H4 (cell line): ENCODE data around the gene NANOGP8. TPM values are rescaled to one million over a fixed set of nuclear protein-coding genes. Genes with fewer than 3 reads are reported as not detected.
A peak's percentile ranks its signal among the peaks of the same experiment; 100 is the strongest.
"Not testable (repeated sequence)": the region's sequence is repeated elsewhere in the genome, so short reads cannot be mapped to it uniquely, and the experiment has no call there.

Experiments used
- DNase-seq: peaks from one replicate; pipeline ENCODE4 v3.0.0-alpha.2; 2015; ENCODE audit warnings: low spot score
- total RNA-seq: library from RNA; depleted of rRNA; stranded (reverse); fragments of >200 nt; shearing (Covaris generic); gene quantifications from 2 replicates; pipeline ENCODE4 v1.2.3, GENCODE V29; 2014

NANOGP8 gene
- total RNA-seq, 1 experiment from 2014 or later = not detected

GRCh38 chr15:35095941-35096340 lies 10.8 kb upstream of the NANOGP8 start:
- no peak for DNase-seq

GRCh38 chr15:35092846-35093245 lies 7.8 kb upstream of the NANOGP8 start:
- DNase-seq = no peak

GRCh38 chr15:35092311-35092710 lies 7.2 kb upstream of the NANOGP8 start:
- no peak for DNase-seq

DNA sequence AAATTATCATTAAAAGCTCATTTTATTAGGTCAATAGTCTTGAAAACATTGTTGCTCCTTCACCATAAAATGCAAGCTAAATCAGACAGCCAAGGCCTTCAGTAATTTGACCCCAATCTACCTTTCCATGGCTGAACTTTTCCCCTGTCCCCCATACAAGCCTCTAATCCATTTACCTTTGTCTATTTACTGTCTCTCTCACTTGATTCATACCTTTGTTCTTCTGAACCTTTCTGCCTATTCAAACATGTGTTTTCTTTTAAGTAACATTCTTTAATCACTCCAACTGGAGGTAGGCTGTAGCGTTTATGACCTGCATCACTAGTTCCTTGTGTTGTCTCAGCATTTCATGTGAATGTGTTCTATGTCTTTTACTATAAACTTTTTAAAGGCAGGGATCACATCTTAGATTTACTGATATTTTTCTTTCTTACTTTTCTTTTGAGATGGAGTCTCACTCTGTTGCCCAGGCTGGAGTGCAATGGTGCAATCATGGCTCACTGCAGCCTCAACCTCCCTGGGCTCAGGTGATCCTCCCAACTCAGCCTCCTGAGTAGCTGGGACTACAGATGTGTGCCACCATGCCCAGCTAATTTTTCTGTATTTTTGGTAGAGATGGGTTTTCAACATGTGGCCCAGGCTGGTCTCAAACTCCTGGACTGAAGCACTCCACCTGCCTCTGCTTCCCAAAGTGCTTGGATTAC lies 5.2 kb upstream of the NANOGP8 start:
- no peak for DNase-seq

DNA sequence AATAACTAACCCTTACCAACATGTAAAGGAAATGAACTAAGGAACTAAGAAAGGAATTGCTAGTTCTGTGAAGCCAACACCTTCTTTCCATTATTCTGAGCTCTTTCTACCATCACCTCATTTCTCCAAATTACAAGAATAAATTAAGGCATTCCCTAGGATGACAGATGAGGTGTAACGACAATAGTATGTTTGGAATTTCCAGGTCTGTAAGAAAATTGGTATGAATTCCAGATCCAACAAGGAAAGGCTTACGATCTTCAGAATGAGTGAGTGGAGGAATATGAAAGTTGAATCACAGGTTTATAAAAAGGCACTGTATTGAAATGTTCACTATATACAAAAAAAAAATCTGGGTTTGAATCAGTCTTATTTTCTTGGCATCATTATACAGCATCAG lies 4.5 kb upstream of the NANOGP8 start:
- DNase-seq = no peak

- no peak for DNase-seq
These were observed 3.2 kb upstream of the NANOGP8 start for GRCh38 chr15:35088329-35088728.

DNA sequence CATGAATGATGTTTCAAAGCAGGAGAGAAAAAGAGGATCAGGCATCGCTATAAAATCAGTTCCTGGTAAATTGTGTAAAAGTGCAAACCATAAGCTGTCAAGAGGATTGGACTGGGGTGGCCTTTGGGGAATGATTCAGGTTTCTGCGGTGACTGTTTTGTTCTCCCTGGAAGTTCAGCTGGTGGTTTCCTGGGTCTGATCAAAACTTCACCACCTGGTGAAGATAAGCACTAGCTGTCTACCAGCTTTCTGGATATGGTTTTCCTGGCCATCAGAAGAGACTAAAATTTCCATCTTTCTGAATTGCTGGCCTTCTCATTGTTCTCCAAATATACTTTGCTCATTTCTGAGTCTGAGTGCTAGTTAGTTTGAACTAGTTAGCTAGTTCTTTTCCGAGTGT lies 2.7 kb upstream of the NANOGP8 start:
- DNase-seq = no peak

DNA sequence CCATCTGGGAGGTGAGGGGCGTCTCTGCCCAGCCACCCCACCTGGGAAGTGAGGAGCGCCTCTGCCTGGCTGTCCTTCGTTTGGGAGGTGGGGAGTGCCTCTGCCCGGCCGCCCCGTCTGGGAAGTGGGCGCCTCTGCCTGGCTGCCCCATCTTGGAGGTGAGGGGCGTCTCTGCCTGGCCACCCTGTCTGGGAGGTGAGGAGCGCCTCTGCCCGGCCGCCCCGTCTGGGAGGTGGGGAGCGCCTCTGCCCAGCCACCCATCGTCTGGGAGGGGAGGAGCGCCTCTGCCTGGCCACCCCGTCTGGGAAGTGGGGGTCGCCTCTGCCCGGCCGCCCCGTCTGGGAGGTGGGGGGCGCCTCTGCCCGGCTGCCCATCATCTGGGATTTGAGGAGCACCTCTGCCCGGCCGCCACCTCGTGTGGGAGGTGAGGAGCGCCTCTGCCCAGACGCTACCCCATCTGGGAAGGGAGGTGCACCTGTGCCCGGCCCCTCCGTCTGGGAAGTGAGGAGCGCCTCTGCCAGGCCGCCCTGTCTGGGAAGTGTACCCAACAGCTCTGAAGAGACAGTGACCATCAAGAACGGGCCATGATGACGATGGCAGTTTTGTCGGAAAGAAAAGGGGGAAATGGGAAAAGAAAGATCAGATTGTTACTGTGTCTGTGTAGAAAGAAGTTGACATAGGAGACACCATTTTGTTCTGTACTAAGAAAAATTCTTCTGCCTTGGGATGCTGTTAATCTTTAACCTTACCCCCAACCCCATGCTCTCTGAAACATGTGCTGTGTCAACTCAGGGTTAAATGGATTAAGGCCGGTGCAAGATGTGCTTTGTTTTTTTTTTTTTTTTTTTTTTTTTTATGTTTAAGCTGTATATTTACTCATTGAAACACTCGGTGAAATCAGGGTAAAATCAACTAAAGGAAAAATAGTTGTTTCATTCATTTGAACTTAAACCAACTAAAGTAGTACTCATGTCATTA lies 2.4 kb downstream of the NANOGP8 start:
- DNase-seq = not testable (repeated sequence)

DNA sequence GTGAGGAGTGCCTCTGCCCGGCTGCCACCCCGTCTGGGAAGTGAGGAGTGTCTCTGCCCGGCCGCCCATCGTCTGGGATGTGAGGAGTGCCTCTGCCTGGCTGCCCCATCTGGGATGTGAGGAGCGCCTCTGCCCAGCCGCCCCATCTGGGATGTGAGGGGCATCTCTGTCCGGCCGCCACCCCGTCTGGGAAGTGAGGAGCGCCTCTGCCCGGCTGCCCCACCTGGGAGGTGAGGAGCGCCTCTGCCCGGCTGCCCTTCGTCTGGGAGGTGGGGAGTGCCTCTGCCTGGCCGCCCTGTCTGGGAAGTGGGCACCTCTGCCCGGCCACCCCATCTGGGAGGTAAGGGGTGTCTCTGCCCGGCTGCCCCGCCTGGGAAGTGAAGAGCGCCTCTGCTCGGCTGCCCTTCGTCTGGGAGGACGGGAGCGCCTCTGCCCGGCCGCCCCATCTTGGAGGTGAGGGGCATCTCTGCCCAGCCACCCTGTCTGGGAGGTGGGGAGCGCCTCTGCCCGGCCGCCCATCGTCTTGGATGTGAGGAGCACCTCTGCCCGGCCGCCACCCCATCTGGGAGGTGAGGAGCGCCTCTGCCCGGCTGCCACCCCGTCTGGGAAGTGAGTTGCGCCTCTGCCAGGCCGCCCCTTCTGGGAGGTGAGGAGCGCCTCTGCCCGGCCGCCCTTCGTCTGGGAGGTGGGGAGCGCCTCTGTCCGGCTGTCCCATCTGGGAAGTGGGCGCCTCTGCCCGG lies 3.3 kb downstream of the NANOGP8 start:
- not testable (repeated sequence) for DNase-seq

GRCh38 chr15:35080226-35080625 lies 4.9 kb downstream of the NANOGP8 start:
- DNase-seq = no peak

- peak; percentile 68 for DNase-seq
These were observed 6.7 kb downstream of the NANOGP8 start for GRCh38 chr15:35078221-35078915.

DNA sequence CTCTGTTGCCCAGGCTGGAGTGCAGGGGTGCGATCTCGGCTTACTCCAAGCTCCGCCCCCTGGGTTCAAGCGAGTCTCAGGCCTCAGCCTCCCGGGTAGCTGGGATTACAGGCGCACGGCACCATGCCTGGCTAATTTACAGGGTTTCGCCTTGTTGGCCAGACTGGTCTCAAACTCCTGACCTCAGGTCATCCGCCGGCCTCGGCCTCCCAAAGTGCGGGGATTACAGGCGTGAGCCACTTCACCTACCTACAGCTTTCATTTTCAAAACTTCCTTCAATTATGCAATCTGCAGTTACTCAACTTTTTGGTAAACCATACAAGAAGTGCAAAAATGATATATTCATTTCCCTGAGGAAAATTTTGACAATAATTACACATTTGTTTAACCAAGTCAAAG lies 14.0 kb downstream of the NANOGP8 start:
- no peak for DNase-seq

DNA sequence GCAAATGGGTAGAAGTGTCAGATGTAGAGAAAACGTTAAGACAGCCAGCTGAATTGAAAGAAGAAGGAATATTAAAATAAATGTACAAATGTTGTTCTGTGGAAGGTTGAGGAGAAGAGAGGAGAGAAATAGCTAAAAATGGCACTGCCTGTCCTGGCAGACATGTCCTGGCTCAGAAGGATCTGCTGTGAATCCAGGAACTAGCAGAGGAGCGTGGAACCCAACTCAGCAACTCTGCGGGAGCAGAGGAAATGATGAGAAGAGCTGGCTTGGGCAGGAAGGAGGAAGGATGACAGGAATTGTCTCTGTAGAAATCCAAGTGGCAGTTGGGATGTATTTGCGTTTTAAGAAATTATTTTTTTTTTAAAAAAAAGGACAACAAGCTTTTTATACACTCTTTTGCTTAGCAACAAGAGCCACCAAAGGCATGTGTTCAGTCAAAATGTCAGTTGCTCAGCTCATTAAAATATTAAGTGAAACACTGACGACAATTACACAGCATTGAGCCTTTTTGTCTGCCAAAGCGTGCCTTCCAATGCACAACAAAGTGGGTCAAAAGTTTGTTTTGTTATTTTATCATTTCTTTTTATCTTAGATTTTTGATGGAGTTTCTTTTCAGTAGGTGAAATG lies 16.1 kb downstream of the NANOGP8 start:
- no peak for DNase-seq

DNA sequence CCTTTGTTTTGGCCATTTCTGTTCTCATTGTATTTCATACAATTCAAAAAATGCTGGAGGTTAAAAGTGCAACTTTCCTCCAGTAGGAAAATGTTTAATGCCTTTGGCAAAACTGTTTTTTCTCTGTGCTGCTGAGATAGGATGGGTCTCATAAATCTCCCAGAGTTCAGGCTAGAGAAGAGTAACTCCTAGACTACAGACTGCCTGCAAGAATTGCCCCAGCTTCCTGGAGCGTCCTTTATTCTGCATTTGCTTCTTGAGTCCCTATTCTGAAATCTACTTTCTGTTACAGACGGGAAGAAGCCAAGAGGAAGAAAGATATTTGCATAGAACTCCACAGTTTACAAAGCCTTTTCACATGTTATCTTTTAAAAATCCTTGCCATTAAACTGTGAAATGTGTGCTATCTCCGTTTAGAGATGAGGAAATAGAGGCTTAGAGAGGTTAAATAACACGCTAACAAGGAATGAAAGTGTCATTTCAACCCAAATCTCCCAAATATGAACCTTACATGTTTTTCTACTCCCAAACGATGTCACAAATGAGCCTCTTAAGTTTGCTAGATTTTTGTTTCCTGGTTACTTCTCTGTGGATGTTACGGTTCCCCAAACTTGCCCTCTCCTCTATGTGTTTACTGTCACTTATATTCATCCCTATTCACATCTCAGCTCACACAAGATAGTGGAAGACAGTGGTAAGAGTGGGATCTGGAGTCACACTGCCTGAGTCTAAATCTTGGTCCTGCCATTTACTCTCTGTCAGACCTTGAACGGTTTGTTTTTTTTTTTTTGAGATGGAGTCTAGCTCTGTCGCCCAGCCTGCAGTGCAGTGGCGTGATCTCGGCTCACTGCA lies 17.4 kb downstream of the NANOGP8 start:
- no peak for DNase-seq

DNA sequence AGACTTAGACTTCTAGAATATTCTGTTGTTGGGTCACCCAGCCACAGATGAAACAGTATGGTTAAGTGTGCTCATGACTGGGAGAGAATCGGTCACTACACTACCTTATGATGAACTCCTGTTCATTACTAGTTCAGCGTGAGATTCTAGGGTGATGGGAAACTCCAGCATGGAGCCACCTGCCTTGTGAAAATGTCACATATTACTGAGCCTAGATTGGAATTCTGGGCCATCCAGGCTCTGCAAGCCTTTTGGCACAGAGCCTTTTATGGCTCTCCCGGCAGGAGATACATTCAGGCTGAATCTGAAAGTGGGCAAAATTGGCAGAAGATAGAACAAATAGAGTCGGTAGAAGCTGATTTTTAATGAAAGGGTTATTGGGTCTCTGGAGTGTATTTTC lies 19.0 kb downstream of the NANOGP8 start:
- DNase-seq = no peak

- no peak for DNase-seq
These were observed 20.4 kb downstream of the NANOGP8 start for GRCh38 chr15:35064576-35065190.

DNA sequence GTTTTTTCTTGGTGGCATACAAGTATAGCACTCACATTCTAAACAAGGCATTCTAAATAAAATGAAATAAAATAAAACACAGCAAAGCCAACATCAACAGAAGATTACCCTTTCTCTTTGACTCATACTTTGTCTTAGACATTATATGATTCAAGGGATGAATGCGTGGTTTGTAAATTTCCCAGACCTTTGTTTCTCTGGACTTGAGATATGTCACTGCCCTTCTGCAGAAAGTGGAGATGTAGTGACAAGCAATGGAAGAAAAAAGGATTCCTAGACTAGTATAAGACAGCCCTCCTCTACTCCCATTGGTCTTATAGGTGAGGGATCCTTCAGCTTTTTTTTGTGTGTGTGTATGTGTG lies 22.4 kb downstream of the NANOGP8 start:
- DNase-seq = no peak

- no peak for DNase-seq
These were observed 23.0 kb downstream of the NANOGP8 start for GRCh38 chr15:35061825-35062737.
